ENCODE data around the gene NUBPL.
A peak's percentile ranks its signal among the peaks of the same experiment; 100 is the strongest.

NUBPL gene

GRCh38 chr14:31895206-31895605 is 334.0 kb downstream of the NUBPL start:
- H3K4me1 Mint-ChIP-seq (ENCODE audit: low read depth in 2 of 2) = peaks cover 0 to 1% of the 10 kb centered on the region in 2 donors
- DNase-seq = no peak
- H3K27ac Mint-ChIP-seq = no peak overlapping the region
- ATAC-seq (replicated peaks) = no peak
- no peak overlapping the region for H3K4me3 Mint-ChIP-seq
- H3K27me3 Mint-ChIP-seq = peaks cover 16 to 23% of the 10 kb centered on the region in 2 donors
- H3K36me3 Mint-ChIP-seq (ENCODE audit: insufficient read depth) = no peaks in the 10 kb centered on the region
- no peaks in the 10 kb centered on the region for H3K9me3 Mint-ChIP-seq

GRCh38 chr14:31895646-31896045 is 334.4 kb downstream of the NUBPL start:
- Mint-ChIP-seq H3K4me1 (ENCODE audit: low read depth in 2 of 2) (peaks cover 0 to 1% of the 10 kb centered on the region in 2 donors), H3K9me3 (no peaks in the 10 kb centered on the region), H3K4me3 (no peak overlapping the region), H3K27ac (no peak overlapping the region), H3K27me3 (peaks cover 16 to 23% of the 10 kb centered on the region in 2 donors), H3K36me3 (ENCODE audit: insufficient read depth) (no peaks in the 10 kb centered on the region)
- ATAC-seq (replicated peaks) = no peak
- DNase-seq = no peak

GRCh38 chr14:31897581-31898186 is 336.5 kb downstream of the NUBPL start:
- Mint-ChIP-seq H3K4me1 (ENCODE audit: low read depth in 2 of 2) (no peaks in the 10 kb centered on the region), H3K36me3 (ENCODE audit: insufficient read depth) (no peaks in the 10 kb centered on the region), H3K27ac (no peak overlapping the region), H3K27me3 (peaks cover 11 to 16% of the 10 kb centered on the region in 2 donors), H3K4me3 (no peak overlapping the region), H3K9me3 (no peaks in the 10 kb centered on the region)
- no peak for DNase-seq
- ATAC-seq (replicated peaks) = no peak

GRCh38 chr14:31898838-31899528 is 337.8 kb downstream of the NUBPL start:
- H3K9me3 Mint-ChIP-seq = no peaks in the 10 kb centered on the region
- H3K4me1 Mint-ChIP-seq (ENCODE audit: low read depth in 2 of 2) = no peaks in the 10 kb centered on the region
- H3K27me3 Mint-ChIP-seq = peaks cover 10 to 16% of the 10 kb centered on the region in 2 donors
- H3K27ac Mint-ChIP-seq = no peak overlapping the region
- no peaks in the 10 kb centered on the region for H3K36me3 Mint-ChIP-seq (ENCODE audit: insufficient read depth)
- H3K4me3 Mint-ChIP-seq = no peak overlapping the region
- ATAC-seq (replicated peaks) (peak; percentile 33), DNase-seq (no peak)

GRCh38 chr14:31902002-31902401 is 340.8 kb downstream of the NUBPL start:
- H3K9me3 Mint-ChIP-seq = no peaks in the 10 kb centered on the region
- no peaks in the 10 kb centered on the region for H3K27me3 Mint-ChIP-seq
- no peak for DNase-seq
- H3K27ac Mint-ChIP-seq = no peak overlapping the region
- ATAC-seq (replicated peaks) = no peak
- H3K36me3 Mint-ChIP-seq (ENCODE audit: insufficient read depth) = no peaks in the 10 kb centered on the region
- no peak overlapping the region for H3K4me3 Mint-ChIP-seq
- no peaks in the 10 kb centered on the region for H3K4me1 Mint-ChIP-seq (ENCODE audit: low read depth in 2 of 2)

GRCh38 chr14:31902945-31903646 is 341.9 kb downstream of the NUBPL start:
- no peaks in the 10 kb centered on the region for H3K36me3 Mint-ChIP-seq (ENCODE audit: insufficient read depth)
- H3K27ac Mint-ChIP-seq = no peak overlapping the region
- ATAC-seq (replicated peaks) (no peak), DNase-seq (no peak)
- H3K27me3 Mint-ChIP-seq = no peaks in the 10 kb centered on the region
- H3K4me3 Mint-ChIP-seq = no peak overlapping the region
- no peaks in the 10 kb centered on the region for H3K4me1 Mint-ChIP-seq (ENCODE audit: low read depth in 2 of 2)
- H3K9me3 Mint-ChIP-seq = no peaks in the 10 kb centered on the region

GRCh38 chr14:31909977-31910376 is 348.8 kb downstream of the NUBPL start:
- DNase-seq (no peak), ATAC-seq (replicated peaks) (no peak)
- Mint-ChIP-seq H3K4me3 (no peak overlapping the region), H3K27ac (no peak overlapping the region), H3K9me3 (peaks cover 8 to 28% of the 10 kb centered on the region in 2 donors), H3K36me3 (ENCODE audit: insufficient read depth) (no peaks in the 10 kb centered on the region), H3K4me1 (ENCODE audit: low read depth in 2 of 2) (no peaks in the 10 kb centered on the region), H3K27me3 (peaks cover 0 to 8% of the 10 kb centered on the region in 2 donors)
